Hematopoietic multipotent progenitor cell treated with erythropoietin and hydrocortisone succinate and interleukin-3 and kit ligand, for 8 days (in vitro differentiated cells): ENCODE measurements around the gene CEP63.

Source experiments
- DNase-seq: peaks from one replicate; pipeline ENCODE4 v3.0.0-alpha.2; 2015

The CEP63 gene

DNA sequence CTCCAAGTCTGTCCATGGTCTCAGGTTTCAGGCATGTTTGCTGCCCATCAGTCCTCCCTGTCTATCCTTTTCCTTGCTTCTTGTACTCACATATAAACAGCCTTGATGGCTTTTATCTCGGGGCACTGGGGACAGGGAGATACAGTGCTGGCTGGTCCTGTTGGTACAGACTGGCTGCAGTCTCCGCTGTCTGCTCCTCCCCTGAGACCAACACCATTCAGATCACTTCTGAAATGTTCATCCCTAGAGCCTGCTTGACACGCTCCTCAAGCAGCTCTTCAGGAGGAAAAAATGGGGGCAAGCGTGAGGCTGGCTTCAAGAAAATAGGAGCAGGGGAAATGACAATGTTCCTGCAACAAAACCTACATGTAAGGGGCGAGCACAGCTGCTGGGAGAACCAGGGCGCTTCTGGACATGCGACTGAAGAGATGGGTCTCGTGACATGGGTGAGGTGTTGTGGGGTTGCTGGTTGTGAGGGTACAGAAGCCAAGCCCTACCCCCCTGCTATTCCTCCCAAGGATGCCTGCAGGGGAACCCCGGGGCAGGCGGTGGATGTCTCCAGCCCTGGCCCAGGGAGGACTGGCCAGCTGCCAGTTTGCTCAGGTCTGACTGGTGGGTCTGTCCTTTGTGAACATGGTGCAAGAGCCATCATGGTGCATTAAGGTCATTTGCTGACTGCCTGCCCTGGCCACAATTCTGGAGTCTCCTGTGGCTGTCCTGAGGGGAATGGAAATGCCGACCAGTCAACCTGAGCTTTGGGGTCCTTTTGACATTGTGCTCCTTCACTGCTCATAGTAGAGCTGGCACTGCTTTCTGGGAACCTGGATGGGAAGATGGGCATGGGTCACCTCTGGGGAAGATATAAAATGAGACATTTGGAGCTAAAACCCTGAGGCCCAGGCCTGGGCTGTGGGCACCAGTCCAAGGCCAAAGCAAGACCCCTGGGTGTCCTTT is 124.9 kb downstream of the CEP63 start:
- DNase-seq = no peak

DNA sequence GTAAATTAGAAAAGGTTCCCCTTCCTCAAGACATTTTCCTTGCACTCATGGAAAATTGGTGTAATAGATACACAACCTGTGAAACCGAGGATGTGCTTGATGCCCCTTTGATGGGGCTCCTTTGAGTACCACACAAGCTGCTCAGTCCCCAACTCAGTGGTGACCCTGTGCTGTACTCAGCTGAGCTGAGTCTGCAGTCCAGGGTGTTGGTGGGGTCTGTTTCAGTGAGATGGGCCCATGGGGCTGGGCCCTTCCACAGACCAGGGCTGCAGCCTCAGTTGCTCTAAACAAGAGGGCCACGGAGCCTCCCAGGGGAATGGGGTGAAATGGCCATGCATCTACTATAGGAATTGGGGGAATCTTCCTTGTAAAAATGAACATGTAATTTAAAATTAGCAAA is 125.7 kb downstream of the CEP63 start:
- DNase-seq = no peak

DNA sequence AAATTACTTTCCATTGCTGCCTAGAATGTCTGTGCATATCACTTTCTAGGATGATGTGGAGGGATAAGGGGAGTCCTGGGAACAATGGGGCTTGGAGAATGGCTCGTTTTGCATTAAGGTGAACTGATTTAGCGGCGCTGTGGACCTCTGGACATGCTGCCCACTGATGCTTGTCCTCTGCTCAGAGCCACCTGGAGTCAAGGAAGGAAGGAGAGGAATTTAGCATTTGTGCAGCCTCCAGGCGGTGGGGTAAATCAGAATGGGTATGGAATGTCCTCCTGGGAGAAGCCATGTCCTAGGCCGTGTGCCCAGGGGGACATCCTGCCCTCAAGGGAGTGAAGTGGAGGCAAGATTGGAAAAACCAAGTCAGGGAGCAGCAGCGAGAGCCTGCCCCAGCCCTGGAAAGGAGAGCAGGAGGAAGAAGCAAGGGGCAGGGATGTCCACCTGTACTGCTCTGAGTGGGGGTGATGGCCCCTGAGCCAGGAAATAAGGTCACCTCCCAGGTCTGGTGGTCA is 127.2 kb downstream of the CEP63 start:
- DNase-seq = no peak

DNA sequence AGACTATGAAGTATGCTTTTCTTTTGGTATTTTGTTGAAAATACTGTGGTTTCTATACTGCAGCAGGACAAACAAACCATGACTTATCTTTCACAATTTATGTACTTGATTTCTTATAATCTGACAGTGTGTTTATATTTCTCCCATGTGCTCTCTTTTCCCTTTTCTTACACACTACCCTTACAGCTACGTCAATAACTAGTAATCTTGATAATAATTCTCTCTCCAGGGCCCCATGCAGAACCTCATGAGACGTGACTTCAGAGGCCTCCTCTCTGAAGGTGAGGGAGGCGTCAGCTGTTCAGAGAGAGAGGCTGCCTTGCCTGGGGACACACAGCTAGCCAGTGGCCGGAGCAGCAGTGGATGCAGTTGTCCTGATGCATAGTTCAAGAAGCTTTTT is 129.1 kb downstream of the CEP63 start:
- no peak for DNase-seq

DNA sequence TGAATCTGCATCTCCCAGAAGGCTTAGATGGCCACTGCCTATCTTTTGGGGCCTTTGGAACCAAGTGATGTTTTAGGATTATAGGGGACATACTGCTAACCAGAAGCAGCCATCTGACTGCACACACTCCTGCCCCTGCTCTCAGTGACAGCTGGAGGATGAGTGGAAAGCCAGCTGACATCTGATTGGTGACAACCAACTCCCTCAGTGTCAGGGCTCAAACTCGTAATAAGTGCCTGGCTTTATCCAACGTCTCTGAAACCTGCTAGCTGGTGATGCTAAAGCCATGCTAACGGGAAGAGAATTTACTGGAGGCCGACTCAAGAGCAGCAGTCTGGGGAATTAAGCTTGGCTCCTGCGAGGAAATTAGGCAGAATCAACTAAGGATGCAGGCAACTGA is 129.9 kb downstream of the CEP63 start:
- no peak for DNase-seq

DNA sequence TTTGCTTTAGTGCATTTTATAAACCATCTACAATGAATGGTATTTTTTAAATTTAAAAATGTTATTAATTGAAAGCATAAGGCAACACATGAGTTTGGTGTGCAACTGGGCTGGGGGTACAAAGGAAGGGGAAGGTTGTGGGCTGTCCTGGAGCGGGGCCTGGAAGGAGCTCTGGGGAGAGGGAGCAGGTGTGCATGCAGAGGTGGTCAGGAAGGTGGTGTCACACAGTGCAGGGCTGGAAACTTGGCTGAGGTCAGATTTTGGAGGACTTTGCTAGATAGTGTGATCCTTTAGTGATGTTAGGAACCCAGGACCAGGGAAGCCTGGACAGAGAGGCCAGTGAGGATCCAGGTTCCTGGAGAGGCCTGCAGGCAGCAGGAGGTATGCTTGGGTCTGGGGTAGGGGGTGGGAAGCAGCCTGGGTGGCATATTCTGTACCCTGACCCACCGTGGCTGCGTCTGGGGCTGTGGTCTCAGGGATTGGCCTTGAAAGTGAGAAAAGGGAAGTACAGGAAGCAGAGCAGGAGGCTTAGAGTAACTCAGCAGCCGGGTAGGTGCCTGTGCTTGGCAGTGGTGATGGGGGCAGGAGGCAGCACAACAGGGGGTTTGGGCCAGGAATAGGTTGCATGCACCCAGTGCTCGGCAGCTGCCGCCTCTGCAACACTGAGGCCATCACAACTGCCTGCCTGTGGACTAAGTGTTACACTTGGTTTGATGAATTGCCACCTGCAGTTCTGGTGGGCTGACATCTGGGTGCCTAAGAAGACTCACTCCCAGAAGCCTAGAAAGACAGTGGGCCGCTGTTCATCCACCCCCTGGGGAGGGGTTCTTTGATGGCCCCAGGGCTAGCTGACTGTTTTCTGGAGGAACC is 132.0 kb downstream of the CEP63 start:
- no peak for DNase-seq

DNA sequence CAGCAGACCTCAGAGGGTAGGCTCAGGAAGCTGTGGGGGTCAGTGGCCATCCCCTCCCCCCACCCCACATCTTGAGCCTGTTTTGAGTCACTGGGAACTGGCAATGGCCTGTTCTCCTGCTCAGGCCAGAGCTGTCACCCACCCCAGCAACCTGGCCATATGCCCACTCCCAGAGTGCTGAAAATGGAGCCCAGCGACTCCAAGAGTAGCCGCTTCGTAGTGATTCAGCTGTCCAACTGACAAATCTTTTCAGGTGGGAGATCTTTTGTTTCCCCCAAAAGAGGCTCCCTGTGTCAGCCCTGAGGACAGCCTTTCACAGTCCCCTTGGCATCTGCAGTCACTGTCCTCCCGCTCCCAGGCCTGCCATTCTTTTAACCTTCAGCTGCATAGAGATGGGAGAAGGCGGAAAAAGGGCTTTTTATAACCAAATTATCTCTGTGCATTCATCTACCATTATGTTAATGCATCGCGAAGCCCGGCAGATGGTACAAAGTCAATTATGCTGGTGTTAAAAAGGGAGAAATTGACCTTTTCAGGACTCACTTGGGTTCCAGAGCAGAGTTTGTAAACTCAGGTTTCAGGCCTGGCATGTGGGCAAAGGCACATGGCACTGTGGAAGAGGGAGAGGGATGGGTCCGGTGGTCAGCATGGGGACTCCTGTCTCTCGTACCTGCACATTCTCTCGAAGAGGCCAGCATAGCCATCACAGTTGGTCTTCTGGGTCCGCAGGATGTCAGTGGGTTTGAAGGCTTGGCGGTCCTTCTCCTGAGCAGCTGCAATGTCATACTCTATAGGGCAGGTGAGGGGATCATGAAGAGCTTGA is 132.8 kb downstream of the CEP63 start:
- no peak for DNase-seq

DNA sequence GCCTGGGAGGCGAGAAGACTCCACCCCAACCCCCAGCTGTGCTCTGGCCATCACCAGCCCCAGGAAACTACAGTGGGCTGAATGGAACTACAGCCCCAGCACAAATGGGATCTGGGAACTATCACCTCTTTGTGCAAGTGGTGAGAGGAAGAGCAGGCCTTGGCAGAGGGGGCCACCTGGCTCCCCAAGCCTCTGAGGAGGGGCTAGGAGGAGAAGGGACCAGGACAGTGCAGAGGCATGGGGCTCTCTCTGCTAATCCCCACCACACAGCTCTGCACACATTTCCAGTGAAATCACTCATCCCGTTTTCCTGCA is 133.4 kb downstream of the CEP63 start:
- no peak for DNase-seq

DNA sequence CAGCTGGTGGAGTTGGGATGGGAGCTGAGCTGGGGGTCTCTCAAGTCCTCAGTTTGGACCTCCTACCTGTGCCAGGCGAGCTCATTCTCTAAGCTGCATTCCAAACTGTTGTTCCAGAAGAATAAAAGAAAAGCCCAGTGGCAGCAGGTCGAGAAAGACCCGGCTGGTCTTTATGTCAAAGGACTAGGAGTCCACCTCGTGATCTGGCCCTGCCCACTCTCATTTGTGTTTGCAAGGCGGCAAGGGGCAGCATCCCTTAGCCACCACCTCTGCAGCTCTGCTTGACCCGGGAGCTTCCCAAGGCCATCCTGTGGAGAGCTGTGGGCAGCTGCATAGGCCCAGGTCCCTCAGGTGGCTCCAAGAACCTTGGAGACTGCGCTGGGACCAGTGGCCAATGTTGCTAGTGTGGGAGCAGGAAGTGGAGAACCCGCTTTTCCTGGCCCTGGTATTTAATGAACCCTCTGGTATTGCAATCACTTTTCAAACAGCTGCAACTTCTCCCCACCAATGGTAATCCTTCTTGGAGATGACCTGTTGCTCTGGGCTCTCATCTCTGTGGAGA is 134.1 kb downstream of the CEP63 start:
- no peak for DNase-seq

DNA sequence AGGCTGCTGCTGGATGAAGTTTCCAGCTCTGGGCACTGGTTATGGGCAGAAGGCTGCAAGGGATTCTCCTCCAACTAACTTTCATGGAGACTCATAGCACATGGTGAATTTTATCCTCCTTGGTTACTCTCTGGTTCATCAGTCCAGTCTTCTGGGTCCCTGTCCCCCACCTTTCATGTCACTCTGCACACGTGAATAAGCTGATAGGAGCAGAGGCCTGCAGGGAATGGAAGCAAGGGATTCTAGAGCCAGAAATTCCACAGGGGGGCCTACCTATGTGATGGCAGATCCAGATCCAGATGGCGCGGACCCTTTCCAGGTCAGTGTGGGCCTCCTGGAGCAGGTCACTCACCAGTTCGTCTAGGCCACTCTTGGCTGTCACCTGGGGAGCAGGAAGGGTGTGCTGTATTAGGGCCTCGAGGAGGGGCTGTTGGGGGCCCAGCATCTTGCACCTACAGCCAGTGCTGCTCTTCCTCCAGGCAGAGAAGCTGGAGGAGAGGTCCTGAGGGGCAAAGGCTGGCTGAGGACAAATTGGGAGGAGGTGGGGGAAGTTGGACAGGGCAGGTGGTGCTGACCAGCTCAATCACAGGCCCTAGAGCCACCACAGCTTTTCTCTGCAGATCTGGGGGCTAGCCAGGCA is 134.7 kb downstream of the CEP63 start:
- no peak for DNase-seq

DNA sequence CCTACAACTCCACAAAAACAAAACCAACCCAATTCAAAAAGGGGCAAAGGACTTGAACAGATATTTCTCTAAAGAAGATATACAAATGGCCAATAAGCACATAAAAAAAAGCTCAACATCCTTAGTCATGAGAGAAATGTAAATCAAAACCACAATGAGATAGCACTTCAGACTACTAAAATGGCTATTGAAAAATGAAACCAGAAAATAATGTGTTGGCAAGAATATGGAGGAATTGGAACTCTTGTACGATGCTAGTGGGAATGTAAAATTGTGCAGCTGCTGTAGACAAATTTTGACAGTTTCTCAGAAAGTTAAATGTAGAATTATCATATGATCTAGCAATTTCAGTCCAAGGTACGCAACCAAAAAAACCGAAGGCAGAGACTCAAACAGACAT is 136.0 kb downstream of the CEP63 start:
- no peak for DNase-seq

DNA sequence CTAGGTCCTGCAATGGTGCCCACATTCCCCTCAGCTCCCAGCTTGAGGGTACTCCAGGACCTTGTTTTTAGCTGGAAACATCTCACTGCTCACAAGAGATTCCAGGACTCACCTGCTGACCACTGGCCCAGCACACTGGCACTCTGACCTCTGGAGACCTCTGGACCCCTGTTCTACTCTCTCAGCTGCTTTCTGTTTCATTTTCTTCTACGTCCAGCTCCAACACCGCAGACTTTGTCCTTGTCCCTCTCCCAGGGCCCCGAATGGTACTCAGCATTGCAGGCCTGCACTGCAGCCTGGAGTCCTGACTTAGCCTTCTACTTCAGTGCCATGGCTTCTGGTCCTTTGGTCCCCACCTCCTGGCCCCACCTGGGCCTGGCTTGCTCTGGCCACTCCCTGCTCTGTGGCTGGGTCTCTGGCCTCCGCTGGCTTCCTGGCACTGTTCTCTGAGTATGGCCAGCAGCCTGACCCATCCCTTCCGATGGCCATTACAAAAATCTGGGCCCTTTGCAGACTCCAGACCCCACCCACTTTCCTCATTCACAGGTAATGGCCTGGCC is 137.0 kb downstream of the CEP63 start:
- no peak for DNase-seq

DNA sequence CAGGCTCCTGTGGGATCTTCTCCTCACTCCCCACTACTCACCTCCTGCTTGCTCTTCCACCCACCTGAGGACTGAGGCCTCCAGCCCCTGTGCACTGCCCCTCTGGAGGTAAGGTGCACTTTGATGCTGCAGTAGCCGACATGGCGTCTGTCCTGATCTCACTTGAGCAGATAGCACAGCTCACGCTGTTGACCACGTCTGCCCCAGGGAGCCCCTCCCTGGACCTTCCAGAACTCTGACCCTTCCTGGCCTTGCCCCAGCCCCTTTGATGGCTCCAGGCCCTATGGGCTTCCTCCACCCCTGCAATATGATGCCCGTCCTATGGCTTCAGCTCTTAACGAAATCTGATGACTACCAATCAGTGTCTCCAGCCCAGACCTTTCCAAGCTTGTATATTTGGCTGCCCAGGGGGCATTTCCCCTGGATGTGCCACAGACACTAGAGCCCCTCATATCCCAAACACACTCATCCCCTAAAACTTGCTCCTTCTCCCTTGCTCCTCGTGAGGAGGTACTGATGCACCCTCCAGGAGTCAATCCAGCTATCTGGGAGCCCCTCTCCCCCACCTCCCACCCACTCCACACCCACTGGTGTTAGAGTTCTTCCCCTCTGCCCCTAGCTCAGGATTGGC is 137.9 kb downstream of the CEP63 start:
- no peak for DNase-seq
